Sigmoid colon (tissue), 4 donors: ENCODE measurements around the gene IFITM10.

ENCODE experiments used
- EP300 ChIP-seq, 4 donors: sonication (generic); formaldehyde crosslinking; IDR thresholded peaks; one replicate each; pipeline ENCODE4 v1.6.1; 2017; ENCODE audit warnings: antibody characterized with exemption in 4 of 4
- POLR2A ChIP-seq, 2 donors: fragments of 450-650 bp; IDR thresholded peaks; one replicate each; pipeline ENCODE4 v1.6.1; 2016; ENCODE audit warnings: antibody characterized with exemption in 2 of 2, mild to moderate bottlenecking in 2 of 2, moderate library complexity in 2 of 2
- POLR2AphosphoS5 ChIP-seq, 4 donors: sonication (generic); formaldehyde crosslinking; IDR thresholded peaks; one replicate each; pipeline ENCODE4 v1.6.1; 2017; ENCODE audit warnings: antibody characterized with exemption in 4 of 4
- TF ChIP-seq, protein P1 (sequence below), 4 experiments: fragments of 450-650 bp in 3 of 4; fragments of 200-600 bp in 1 of 4; IDR thresholded peaks; one replicate each; pipeline ENCODE4 v1.5.1; 2016 to 2019; ENCODE audit warnings: antibody characterized with exemption in 4 of 4, mild to moderate bottlenecking in 3 of 4, moderate library complexity in 2 of 4

DNA sequence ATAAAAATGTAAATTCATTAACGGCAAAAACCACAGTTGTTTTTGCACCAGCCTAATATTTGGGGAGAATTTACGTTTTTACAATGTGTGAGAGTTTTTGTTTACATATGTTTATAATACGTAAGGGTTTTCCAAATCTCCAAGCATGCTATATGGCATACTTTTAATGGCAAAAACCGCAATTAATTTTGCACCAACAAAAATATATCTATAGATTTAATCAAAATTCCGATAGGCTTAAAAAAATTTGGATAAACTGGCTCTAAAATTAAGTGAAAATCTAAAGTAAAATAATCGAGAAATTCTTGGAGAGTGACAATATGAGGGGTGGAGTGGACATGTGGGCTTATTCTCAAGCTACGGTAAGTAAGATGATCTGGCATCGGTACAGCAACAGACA is 30.6 kb downstream of the IFITM10 start:
- TF ChIP-seq, protein P1, sequence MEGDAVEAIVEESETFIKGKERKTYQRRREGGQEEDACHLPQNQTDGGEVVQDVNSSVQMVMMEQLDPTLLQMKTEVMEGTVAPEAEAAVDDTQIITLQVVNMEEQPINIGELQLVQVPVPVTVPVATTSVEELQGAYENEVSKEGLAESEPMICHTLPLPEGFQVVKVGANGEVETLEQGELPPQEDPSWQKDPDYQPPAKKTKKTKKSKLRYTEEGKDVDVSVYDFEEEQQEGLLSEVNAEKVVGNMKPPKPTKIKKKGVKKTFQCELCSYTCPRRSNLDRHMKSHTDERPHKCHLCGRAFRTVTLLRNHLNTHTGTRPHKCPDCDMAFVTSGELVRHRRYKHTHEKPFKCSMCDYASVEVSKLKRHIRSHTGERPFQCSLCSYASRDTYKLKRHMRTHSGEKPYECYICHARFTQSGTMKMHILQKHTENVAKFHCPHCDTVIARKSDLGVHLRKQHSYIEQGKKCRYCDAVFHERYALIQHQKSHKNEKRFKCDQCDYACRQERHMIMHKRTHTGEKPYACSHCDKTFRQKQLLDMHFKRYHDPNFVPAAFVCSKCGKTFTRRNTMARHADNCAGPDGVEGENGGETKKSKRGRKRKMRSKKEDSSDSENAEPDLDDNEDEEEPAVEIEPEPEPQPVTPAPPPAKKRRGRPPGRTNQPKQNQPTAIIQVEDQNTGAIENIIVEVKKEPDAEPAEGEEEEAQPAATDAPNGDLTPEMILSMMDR (IDR thresholded peaks at IDR 0.05): no peak
- TF ChIP-seq EP300 (IDR thresholded peaks at IDR 0.05): no peak
- no peak for TF ChIP-seq POLR2AphosphoS5 (IDR thresholded peaks at IDR 0.05)
- no peak for TF ChIP-seq POLR2A (IDR thresholded peaks at IDR 0.05)
